ENCODE measurements around the gene ZNF174. TPM values are rescaled to one million over a fixed set of nuclear protein-coding genes. Genes with fewer than 3 reads are reported as not detected.

The ZNF174 gene
- total RNA-seq, 6 donors from 2014 or later, result 9.0 to 30.4 (median 10.6) TPM

- Histone ChIP-seq H3K9me3 (peaks cover 47 to 95% (median 84%) of the 10 kb centered on the region in 4 donors), H3K4me1 (no peaks in the 10 kb centered on the region), H3K27me3 (no peaks in the 10 kb centered on the region), H3K36me3 (peaks cover 5 to 13% (median 9%) of the 10 kb centered on the region in 4 donors), H3K27ac (no peak overlapping the region), H3K4me3 (no peak overlapping the region)
- no peak for ATAC-seq (ENCODE audit: low FRiP score in 2 of 2)
- TF ChIP-seq POLR2A (IDR thresholded peaks at IDR 0.05) (no peak), POLR2AphosphoS5 (IDR thresholded peaks at IDR 0.05) (no peak), EP300 (IDR thresholded peaks at IDR 0.05) (no peak)
- DNase-seq, result no peak
Measured at GRCh38 chr16:3377917-3378316, 23.1 kb upstream of the ZNF174 start.

- TF ChIP-seq POLR2A (IDR thresholded peaks at IDR 0.05), result no peak
- no peak for TF ChIP-seq POLR2AphosphoS5 (IDR thresholded peaks at IDR 0.05)
- TF ChIP-seq CTCF (IDR thresholded peaks at IDR 0.05), result no peak
- no peak for TF ChIP-seq EP300 (IDR thresholded peaks at IDR 0.05)
- 96 to 98% methylated on average over 10 of the region's 10 CpGs for WGBS, 2 donors
- DNase-seq, result no peak
- Histone ChIP-seq H3K4me3 (no peak overlapping the region), H3K36me3 (peaks cover 23 to 51% (median 43%) of the 10 kb centered on the region in 4 donors), H3K9me3 (peaks cover 73 to 93% (median 89%) of the 10 kb centered on the region in 4 donors), H3K27me3 (no peaks in the 10 kb centered on the region), H3K4me1 (no peaks in the 10 kb centered on the region), H3K27ac (no peak overlapping the region)
- no peak for ATAC-seq (ENCODE audit: low FRiP score in 2 of 2)
Measured at GRCh38 chr16:3383045-3383448, 18.0 kb upstream of the ZNF174 start.

- Histone ChIP-seq H3K9me3 (peaks cover 50 to 85% (median 78%) of the 10 kb centered on the region in 4 donors), H3K4me1 (no peaks in the 10 kb centered on the region), H3K36me3 (peaks cover 29 to 82% (median 71%) of the 10 kb centered on the region in 4 donors), H3K27me3 (no peaks in the 10 kb centered on the region), H3K4me3 (no peak overlapping the region), H3K27ac (no peak overlapping the region)
- ATAC-seq (ENCODE audit: low FRiP score in 2 of 2) (no peak), DNase-seq (no peak)
- TF ChIP-seq CTCF (IDR thresholded peaks at IDR 0.05), result no peak
- no peak for TF ChIP-seq POLR2AphosphoS5 (IDR thresholded peaks at IDR 0.05)
- TF ChIP-seq EP300 (IDR thresholded peaks at IDR 0.05), result no peak
- no peak for TF ChIP-seq POLR2A (IDR thresholded peaks at IDR 0.05)
- WGBS, 2 donors, result 94 to 100% methylated on average over 6 of the region's 6 CpGs
Measured at GRCh38 chr16:3388325-3388724, 12.7 kb upstream of the ZNF174 start.

GRCh38 chr16:3389663-3390338 lies 11.2 kb upstream of the ZNF174 start:
- WGBS, 2 donors, result 83 to 84% methylated on average over 9 of the region's 9 CpGs
- Histone ChIP-seq H3K27me3 (no peaks in the 10 kb centered on the region), H3K9me3 (peaks cover 35 to 82% (median 75%) of the 10 kb centered on the region in 4 donors), H3K4me3 (no peak overlapping the region), H3K36me3 (peaks cover 17 to 82% (median 68%) of the 10 kb centered on the region in 4 donors), H3K27ac (no peak overlapping the region), H3K4me1 (no peaks in the 10 kb centered on the region)
- TF ChIP-seq POLR2A (IDR thresholded peaks at IDR 0.05) (no peak), POLR2AphosphoS5 (IDR thresholded peaks at IDR 0.05) (no peak), EP300 (IDR thresholded peaks at IDR 0.05) (no peak), CTCF (IDR thresholded peaks at IDR 0.05) (no peak)
- ATAC-seq (ENCODE audit: low FRiP score in 2 of 2), result peak in 1 of 2 donors; percentile 11
- no peak for DNase-seq

- peaks cover 7 to 43% (median 27%) of the 10 kb centered on the region in 4 donors for H3K36me3 ChIP-seq
- no peaks in the 10 kb centered on the region for H3K27me3 ChIP-seq
- H3K9me3 ChIP-seq, result peaks cover 3 to 22% (median 12%) of the 10 kb centered on the region in 4 donors
- no peak for DNase-seq
- peaks cover 13 to 28% (median 19%) of the 10 kb centered on the region in 4 donors for H3K4me1 ChIP-seq
- peak overlapping the region; percentile 79 to 92 (median 91) for H3K27ac ChIP-seq
- peak overlapping the region; percentile 71 to 83 (median 78) for H3K4me3 ChIP-seq
- no peak for ATAC-seq (ENCODE audit: low FRiP score in 2 of 2)
- WGBS, 2 donors, result 0 to 2% methylated on average over 5 to 18 of the region's 18 CpGs
- TF ChIP-seq POLR2A (IDR thresholded peaks at IDR 0.05) (no peak), CTCF (IDR thresholded peaks at IDR 0.05) (no peak), POLR2AphosphoS5 (IDR thresholded peaks at IDR 0.05) (no peak), EP300 (IDR thresholded peaks at IDR 0.05) (no peak)
Measured at GRCh38 chr16:3400446-3400778, 603 bp upstream of the ZNF174 start.

Measured in upper lobe of left lung (tissue), 6 donors.